Measurements from ENCODE around the gene PNPLA1. TPM values are rescaled to one million over a fixed set of nuclear protein-coding genes. Genes with fewer than 3 reads are reported as not detected.

The PNPLA1 gene
- total RNA-seq, 2 experiments from 2014 or later: not detected

Other genes starting within 250 kb of the PNPLA1 start
- gene SLC26A8, start 245.4 kb upstream of the PNPLA1 start, total RNA-seq: not detected
- 10 to 100 TPM; 39.3 to 44.0 TPM for gene MAPK14, start 242.3 kb upstream of the PNPLA1 start, total RNA-seq
- gene MAPK13, start 139.5 kb upstream of the PNPLA1 start, total RNA-seq: 10 to 100 TPM; 61.0 to 65.0 TPM
- gene BRPF3, start 73.3 kb upstream of the PNPLA1 start, total RNA-seq: 10 to 100 TPM; 16.0 to 18.3 TPM
- not detected for gene BNIP5, start 66.8 kb downstream of the PNPLA1 start, total RNA-seq
- 1 to 10 TPM; 5.8 to 5.9 TPM for gene ETV7, start 117.6 kb downstream of the PNPLA1 start, total RNA-seq
- gene PXT1, start 172.8 kb downstream of the PNPLA1 start, total RNA-seq: under 1 TPM; 0.22 to 0.29 TPM
- gene KCTD20, start 172.9 kb downstream of the PNPLA1 start, total RNA-seq: 10 to 100 TPM; 48.0 to 51.0 TPM

All from activated CD4-positive, alpha-beta memory T cell treated with anti-CD3 and anti-CD28 coated beads for 36 hours (primary cell).